ENCODE measurements around the gene NR2F2.

NR2F2 gene

DNA sequence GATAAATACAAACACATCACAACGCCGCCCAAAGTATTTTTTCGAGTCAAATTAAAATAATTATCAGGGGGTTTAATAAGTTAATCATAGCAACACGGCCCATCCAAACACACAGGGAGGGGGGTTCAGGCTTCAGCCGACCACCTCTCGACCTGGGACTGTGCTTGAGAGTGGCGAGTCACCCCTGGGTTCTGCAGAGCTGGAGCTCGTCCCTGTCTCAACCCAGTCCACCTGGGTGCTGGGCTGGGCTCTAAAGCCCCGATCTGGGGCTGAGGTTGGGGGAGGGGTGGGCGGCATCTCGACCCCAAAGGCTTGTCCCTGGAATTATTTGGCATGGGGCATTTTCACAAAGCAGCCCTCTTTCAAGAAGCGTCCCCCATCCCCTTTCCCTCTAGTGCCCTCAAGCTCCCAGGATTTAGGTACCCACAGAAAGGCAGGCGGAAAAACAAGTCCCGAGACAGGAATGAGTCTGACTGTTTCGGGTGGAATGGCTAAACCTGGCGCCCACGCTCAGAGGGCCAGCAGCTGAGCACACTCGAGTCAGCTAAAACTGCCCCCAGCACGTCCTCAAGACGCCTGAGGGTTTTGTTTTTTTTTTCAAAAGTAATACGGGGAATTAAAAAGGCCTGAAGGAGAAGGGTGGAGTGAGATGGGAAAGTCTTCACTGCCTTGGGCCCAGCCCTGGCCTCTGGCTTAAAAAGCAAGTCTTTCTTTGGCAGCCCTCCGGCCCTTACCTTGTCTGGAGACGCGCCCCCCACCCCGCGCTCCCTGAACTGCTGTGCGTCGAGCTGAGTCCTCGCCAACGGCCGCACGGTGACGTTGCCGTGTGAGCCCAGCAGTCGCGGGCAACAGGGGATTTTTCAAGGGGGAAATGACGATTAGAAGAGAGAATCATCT lies 32.5 kb downstream of the NR2F2 start:
- CTCF ChIA-PET: no interaction called here

DNA sequence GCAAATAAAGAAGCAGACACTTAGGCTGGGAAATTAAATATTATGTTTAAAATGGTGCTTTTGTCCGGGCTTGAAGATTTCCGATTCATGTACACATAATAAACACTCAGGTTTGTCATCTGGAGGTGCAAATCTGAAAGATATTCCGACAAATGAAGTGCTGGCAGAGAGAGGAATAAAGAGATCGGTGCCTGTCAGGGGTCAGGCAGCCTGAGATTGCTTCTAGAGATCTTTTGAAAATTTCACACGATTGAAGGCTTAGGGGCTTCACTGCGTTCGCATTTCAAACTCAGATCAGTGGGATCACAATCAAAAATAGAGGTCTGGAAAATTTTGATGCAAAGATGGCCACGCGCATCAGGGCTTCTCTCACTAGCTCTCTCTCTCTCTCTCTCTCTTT lies 33.2 kb downstream of the NR2F2 start:
- no peak for DNase-seq (ENCODE audit: extremely low spot score)
- CTCF ChIA-PET: no interaction called here
- POLR2A ChIA-PET: no interaction called here
- TF ChIP-seq, protein P1, sequence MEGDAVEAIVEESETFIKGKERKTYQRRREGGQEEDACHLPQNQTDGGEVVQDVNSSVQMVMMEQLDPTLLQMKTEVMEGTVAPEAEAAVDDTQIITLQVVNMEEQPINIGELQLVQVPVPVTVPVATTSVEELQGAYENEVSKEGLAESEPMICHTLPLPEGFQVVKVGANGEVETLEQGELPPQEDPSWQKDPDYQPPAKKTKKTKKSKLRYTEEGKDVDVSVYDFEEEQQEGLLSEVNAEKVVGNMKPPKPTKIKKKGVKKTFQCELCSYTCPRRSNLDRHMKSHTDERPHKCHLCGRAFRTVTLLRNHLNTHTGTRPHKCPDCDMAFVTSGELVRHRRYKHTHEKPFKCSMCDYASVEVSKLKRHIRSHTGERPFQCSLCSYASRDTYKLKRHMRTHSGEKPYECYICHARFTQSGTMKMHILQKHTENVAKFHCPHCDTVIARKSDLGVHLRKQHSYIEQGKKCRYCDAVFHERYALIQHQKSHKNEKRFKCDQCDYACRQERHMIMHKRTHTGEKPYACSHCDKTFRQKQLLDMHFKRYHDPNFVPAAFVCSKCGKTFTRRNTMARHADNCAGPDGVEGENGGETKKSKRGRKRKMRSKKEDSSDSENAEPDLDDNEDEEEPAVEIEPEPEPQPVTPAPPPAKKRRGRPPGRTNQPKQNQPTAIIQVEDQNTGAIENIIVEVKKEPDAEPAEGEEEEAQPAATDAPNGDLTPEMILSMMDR (IDR thresholded peaks at IDR 0.05; ENCODE audit: control extremely low read depth, extremely low read depth, low read depth, missing control alignments): no peak

More for the DNA sequence above, 32.5 kb downstream of the NR2F2 start:
- POLR2A ChIA-PET: no interaction called here
- TF ChIP-seq, protein P1 (IDR thresholded peaks at IDR 0.05; ENCODE audit: control extremely low read depth, extremely low read depth, low read depth, missing control alignments): no peak
- DNase-seq (ENCODE audit: extremely low spot score): peak; percentile 18

DNA sequence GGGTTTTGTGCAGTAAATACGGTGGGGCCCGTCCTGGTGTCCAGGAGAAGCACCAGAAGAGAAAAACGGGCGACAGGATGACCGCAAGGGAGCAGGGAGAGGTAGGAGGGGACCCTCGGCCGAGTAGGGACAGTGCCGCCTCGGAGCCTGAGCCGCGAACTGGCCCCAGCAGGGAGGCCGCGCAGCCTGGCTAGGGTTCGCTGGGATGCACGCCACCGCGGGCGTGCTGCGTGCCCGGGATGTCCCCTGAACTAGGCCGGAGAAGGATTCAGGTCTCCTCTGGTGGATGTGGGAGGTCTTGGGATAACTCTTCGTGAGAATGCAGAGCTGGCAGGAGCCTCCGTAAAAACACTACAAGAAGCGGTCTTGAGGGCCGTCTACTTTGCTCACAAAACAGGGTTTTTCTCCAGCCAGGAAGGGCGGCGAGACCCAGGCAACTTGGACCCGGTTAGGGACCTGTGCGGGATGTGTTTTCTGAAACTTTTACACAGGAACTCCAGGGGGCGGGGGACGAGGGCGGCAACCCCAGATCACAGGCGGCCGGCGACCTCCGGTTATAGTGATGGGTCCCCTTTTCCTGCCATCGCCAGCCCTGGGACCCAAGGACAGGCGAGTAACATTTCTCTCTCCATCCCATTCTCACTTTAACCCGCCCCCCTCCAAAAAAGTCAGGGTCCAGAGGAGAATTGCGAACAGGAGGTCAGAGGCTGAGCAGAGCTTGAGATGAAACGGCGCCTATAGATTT lies 35.5 kb downstream of the NR2F2 start:
- ChIA-PET CTCF (no interaction called here), POLR2A (no interaction called here)
- DNase-seq (ENCODE audit: extremely low spot score): peak; percentile 5
- TF ChIP-seq, protein P1 (IDR thresholded peaks at IDR 0.05; ENCODE audit: control extremely low read depth, extremely low read depth, low read depth, missing control alignments): no peak

DNA sequence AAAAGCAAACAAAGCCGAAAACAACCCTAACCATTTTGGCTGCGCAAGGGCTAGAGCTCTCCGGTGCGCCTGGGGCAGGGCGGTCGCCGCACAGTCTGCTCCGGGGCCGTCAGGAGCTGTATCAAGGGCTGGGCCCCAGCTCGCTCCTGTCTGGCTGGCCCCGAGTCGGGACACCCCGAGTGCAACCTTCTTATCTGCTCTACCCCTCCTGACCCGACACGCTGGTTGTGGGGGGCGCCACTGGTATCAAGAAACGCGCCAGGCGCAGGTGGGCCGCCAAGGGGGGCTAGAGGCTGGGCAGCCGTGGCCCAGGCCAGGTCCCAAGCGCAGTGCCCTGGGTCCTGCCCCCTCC lies 36.0 kb downstream of the NR2F2 start:
- peak; percentile 8 for DNase-seq (ENCODE audit: extremely low spot score)
- TF ChIP-seq, protein P1 (IDR thresholded peaks at IDR 0.05; ENCODE audit: control extremely low read depth, extremely low read depth, low read depth, missing control alignments): no peak
- ChIA-PET CTCF (interaction anchor here (2.4 kb wide), 1 partner anchor 9 kb away, joined by 11 read pairs; no protein-coding TSS in a partner anchor), POLR2A (no interaction called here)

DNA sequence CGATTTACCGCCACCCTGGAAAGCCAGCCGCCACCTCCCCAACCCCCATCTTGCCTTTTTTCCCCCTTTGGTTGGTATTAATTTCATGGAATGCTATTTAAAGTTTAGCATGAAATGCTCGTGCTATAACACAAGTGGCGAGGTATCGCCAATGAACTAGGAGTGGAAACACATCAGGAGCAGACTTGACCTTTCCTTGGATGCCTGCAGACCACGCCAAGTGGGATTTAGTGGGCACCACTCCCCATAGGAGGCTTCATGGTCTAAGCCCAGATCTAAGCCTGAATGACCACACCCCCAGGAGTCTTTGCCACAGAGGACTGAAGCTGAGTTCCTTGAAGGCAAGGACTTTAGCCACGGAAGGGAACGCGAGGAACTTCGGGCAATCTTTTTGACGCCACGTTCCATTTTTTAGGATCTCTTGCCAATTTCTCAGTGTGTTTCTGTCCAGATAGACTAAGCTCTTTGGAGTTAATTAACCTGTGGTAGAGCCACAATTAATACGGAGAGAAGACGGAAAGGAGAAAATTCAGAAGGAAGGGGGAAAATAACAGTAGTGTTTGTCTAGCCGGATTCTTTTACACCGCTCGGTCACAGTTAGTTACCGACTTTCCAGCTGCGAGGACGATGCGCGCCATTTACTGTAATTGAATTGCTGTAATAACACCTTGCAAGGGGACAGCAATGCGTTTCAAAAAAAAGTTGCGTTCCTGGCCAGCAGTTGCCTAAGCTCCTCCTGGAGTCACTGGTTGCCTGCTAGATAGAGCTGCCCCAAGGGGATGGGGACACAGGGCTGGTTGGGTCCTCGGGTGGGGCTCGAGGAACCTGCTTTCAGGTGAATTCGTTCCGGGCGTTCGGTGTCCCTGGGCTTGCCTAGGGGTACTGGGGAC lies 37.1 kb downstream of the NR2F2 start:
- POLR2A ChIA-PET: no interaction called here
- TF ChIP-seq, protein P1 (IDR thresholded peaks at IDR 0.05; ENCODE audit: control extremely low read depth, extremely low read depth, low read depth, missing control alignments): no peak
- peak; percentile 8 for DNase-seq (ENCODE audit: extremely low spot score)
- CTCF ChIA-PET: interaction anchor here (2.4 kb wide), 1 partner anchor 10 kb away, joined by 11 read pairs; no protein-coding TSS in a partner anchor

DNA sequence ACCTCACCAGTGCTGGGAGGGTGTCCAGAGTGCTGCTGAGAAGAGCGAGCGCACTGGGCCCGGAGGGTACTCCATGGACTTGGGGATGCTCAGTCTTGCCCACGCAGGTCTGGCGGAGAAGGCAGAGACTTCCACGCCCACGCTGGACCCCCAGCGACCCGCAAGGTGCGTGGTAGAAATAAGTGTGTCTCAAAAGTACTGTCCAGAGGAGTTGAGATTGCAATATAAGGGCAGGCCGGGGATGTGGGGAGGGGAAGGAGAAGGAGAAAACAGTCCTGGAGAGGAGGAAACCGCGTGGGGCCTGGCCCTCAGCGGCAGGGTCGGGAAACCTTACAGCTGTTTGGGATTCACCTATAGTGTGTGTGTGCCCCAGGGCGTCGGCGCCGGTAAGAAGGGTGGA lies 38.9 kb downstream of the NR2F2 start:
- no peak for DNase-seq (ENCODE audit: extremely low spot score)
- CTCF ChIA-PET: interaction anchor here (1.0 to 1.5 kb wide), 2 partner anchors 14 to 1787 kb away, joined by 3 to 5 read pairs; no protein-coding TSS in a partner anchor
- POLR2A ChIA-PET: no interaction called here
- TF ChIP-seq, protein P1 (IDR thresholded peaks at IDR 0.05; ENCODE audit: control extremely low read depth, extremely low read depth, low read depth, missing control alignments): no peak

All from GM10248 (cell line).